HEK293 (cell line): Measurements from ENCODE around the gene NFIX.

Experiments used
- CTCF ChIA-PET: fragments of 350-600 bp; formaldehyde crosslinking; extraction: SDS; loops from one replicate; lab custom pipeline; 2021; ENCODE audit warnings: antibody characterized with exemption; lab: Yijun Ruan, JAX
- POLR2A ChIA-PET: fragments of 300-600 bp; formaldehyde crosslinking; extraction: SDS; loops from one replicate; lab custom pipeline; 2020; ENCODE audit warnings: antibody characterized with exemption, inconsistent platforms; lab: Yijun Ruan, JAX
- H3K27ac ChIP-seq: fragments of 200-500 bp; sonication (Bioruptor generic); 2 replicates; pipeline ENCODE4 v1.5.1; 2014; ENCODE audit warnings: low read depth, low read length, control low read depth, inconsistent platforms; ENCODE audit errors: extremely low read depth
- H3K36me3 ChIP-seq, 2 experiments: fragments of 200-500 bp in 1 of 2; sonication (Bioruptor generic) in 1 of 2; 1 replicate in 1 of 2; 2 replicates in 1 of 2; pipeline ENCODE4 v1.5.1; 2014 to 2017; ENCODE audit warnings: inconsistent platforms in 2 of 2, low read length in 2 of 2; ENCODE audit not compliant: control insufficient read depth in 2 of 2, insufficient read depth in 1 of 2
- H3K4me1 ChIP-seq: fragments of 200-500 bp; sonication (Bioruptor generic); 2 replicates; pipeline ENCODE4 v1.5.1; 2014; ENCODE audit warnings: mild to moderate bottlenecking, low read length, inconsistent platforms; ENCODE audit not compliant: control insufficient read depth, insufficient read depth
- H3K4me3 ChIP-seq: 2 replicates; pipeline ENCODE4 v1.5.1; 2011; ENCODE audit warnings: low read depth, mild to moderate bottlenecking, control low read depth, low read length, moderate library complexity
- H3K9me3 ChIP-seq: fragments of 200-500 bp; sonication (Bioruptor generic); 2 replicates; pipeline ENCODE4 v1.5.1; 2014; ENCODE audit warnings: low read depth, low read length, inconsistent platforms; ENCODE audit not compliant: control insufficient read depth, insufficient read depth
- ATF2 ChIP-seq: fragments of 450-650 bp; formaldehyde crosslinking; IDR thresholded peaks from 2 replicates; pipeline ENCODE4 v1.5.1; 2016; ENCODE audit warnings: missing biosample characterization, missing genetic modification characterization, low read depth
- GLIS1 ChIP-seq: fragments of 450-650 bp; formaldehyde crosslinking; IDR thresholded peaks from 2 replicates; pipeline ENCODE4 v1.5.1; 2016; ENCODE audit warnings: missing biosample characterization, missing genetic modification characterization
- IKZF3 ChIP-seq: fragments of 450-650 bp; IDR thresholded peaks from 2 replicates; pipeline ENCODE4 v1.5.0; 2018; ENCODE audit warnings: missing biosample characterization, mild to moderate bottlenecking, missing genetic modification characterization, moderate library complexity
- INSM2 ChIP-seq: fragments of 450-650 bp; formaldehyde crosslinking; IDR thresholded peaks from 2 replicates; pipeline ENCODE4 v1.5.1; 2016; ENCODE audit warnings: missing biosample characterization, missing genetic modification characterization
- KLF10 ChIP-seq: fragments of 450-650 bp; IDR thresholded peaks from 2 replicates; pipeline ENCODE4 v1.5.1; 2018; ENCODE audit warnings: missing biosample characterization, mild to moderate bottlenecking, missing genetic modification characterization
- MYNN ChIP-seq: fragments of 450-650 bp; formaldehyde crosslinking; IDR thresholded peaks from 2 replicates; pipeline ENCODE4 v1.5.1; 2016; ENCODE audit warnings: missing biosample characterization, missing genetic modification characterization, borderline replicate concordance
- PBX3 ChIP-seq: sonication (generic); formaldehyde crosslinking; IDR thresholded peaks from 2 replicates; pipeline ENCODE4 v1.8.1; 2022; ENCODE audit warnings: mild to moderate bottlenecking, moderate library complexity, missing genetic modification reagents
- PRDM10 ChIP-seq: fragments of 450-650 bp; formaldehyde crosslinking; IDR thresholded peaks from 2 replicates; pipeline ENCODE4 v1.5.1; 2016; ENCODE audit warnings: missing biosample characterization, missing genetic modification characterization
- ZNF133 ChIP-seq: fragments of 450-650 bp; formaldehyde crosslinking; IDR thresholded peaks from 2 replicates; pipeline ENCODE4 v1.5.1; 2016; ENCODE audit warnings: missing biosample characterization, missing genetic modification characterization
- ZNF140 ChIP-seq: fragments of 450-650 bp; formaldehyde crosslinking; IDR thresholded peaks from 2 replicates; pipeline ENCODE4 v1.5.1; 2016; ENCODE audit warnings: missing biosample characterization, missing genetic modification characterization
- ZNF214 ChIP-seq: fragments of 450-650 bp; formaldehyde crosslinking; IDR thresholded peaks from 2 replicates; pipeline ENCODE4 v1.5.1; 2017; ENCODE audit warnings: missing biosample characterization, mild to moderate bottlenecking, missing genetic modification characterization, borderline replicate concordance
- ZNF221 ChIP-seq: fragments of 450-650 bp; formaldehyde crosslinking; IDR thresholded peaks from 2 replicates; pipeline ENCODE4 v1.5.1; 2017; ENCODE audit warnings: missing biosample characterization, missing genetic modification characterization, borderline replicate concordance
- ZNF280D ChIP-seq: fragments of 450-650 bp; formaldehyde crosslinking; IDR thresholded peaks from 2 replicates; pipeline ENCODE4 v1.5.1; 2016; ENCODE audit warnings: missing biosample characterization, missing genetic modification characterization
- ZNF335 ChIP-seq: fragments of 450-650 bp; formaldehyde crosslinking; conservative IDR thresholded peaks from 2 replicates; pipeline ENCODE4 v1.5.1; 2016; ENCODE audit warnings: missing biosample characterization, missing genetic modification characterization
- ZNF366 ChIP-seq: fragments of 450-650 bp; formaldehyde crosslinking; conservative IDR thresholded peaks from 2 replicates; pipeline ENCODE4 v1.5.1; 2016; ENCODE audit warnings: missing biosample characterization, missing genetic modification characterization
- ZNF510 ChIP-seq: fragments of 450-650 bp; formaldehyde crosslinking; IDR thresholded peaks from 2 replicates; pipeline ENCODE4 v1.5.1; 2018; ENCODE audit warnings: mild to moderate bottlenecking, missing genetic modification characterization, missing biosample characterization; ENCODE audit not compliant: insufficient replicate concordance
- ZNF514 ChIP-seq: fragments of 450-650 bp; formaldehyde crosslinking; IDR thresholded peaks from 2 replicates; pipeline ENCODE4 v1.5.1; 2016; ENCODE audit warnings: missing biosample characterization, missing genetic modification characterization
- ZNF558 ChIP-seq: fragments of 450-650 bp; formaldehyde crosslinking; IDR thresholded peaks from 2 replicates; pipeline ENCODE4 v1.5.1; 2016; ENCODE audit warnings: missing biosample characterization, missing genetic modification characterization
- ZNF600 ChIP-seq: fragments of 450-650 bp; formaldehyde crosslinking; IDR thresholded peaks from 2 replicates; pipeline ENCODE4 v1.5.1; 2016; ENCODE audit warnings: missing biosample characterization, missing genetic modification characterization
- ZNF658 ChIP-seq: fragments of 450-650 bp; formaldehyde crosslinking; IDR thresholded peaks from 2 replicates; pipeline ENCODE4; 2016; ENCODE audit warnings: missing biosample characterization, missing genetic modification characterization
- ZNF792 ChIP-seq: fragments of 450-650 bp; formaldehyde crosslinking; IDR thresholded peaks from 2 replicates; pipeline ENCODE4 v1.5.1; 2016; ENCODE audit warnings: missing biosample characterization, missing genetic modification characterization
- ZSCAN30 ChIP-seq: fragments of 450-650 bp; IDR thresholded peaks from 2 replicates; pipeline ENCODE4 v1.5.1; 2018; ENCODE audit warnings: missing biosample characterization, mild to moderate bottlenecking, missing genetic modification characterization, moderate library complexity

NFIX gene

GRCh38 chr19:13078897-13079541, 83.7 kb downstream of the NFIX start:
- POLR2A ChIA-PET, result interaction anchor here (1.1 to 2.1 kb wide), 3 partner anchors 18 to 94 kb away, joined by 3 to 6 read pairs (median 3); no protein-coding TSS in a partner anchor
- H3K4me3 ChIP-seq, result no peak overlapping the region
- H3K9me3 ChIP-seq, result no peaks in the 10 kb centered on the region
- H3K4me1 ChIP-seq, result peaks cover 14% of the 10 kb centered on the region
- CTCF ChIA-PET, result interaction anchor here (0.6 to 4.7 kb wide), 10 partner anchors 13 to 436 kb away, joined by 3 to 33 read pairs (median 5); no protein-coding TSS in a partner anchor
- H3K36me3 ChIP-seq, result no peaks in the 10 kb centered on the region; a peak in 1 of 3 replicates
- H3K27ac ChIP-seq, result peak overlapping the region; percentile 64
- no peak for TF ChIP-seq ZNF214 (tag by site-specific recombination)
- no peak for TF ChIP-seq ZNF514 (tag by site-specific recombination)
- no peak for TF ChIP-seq ZNF792 (tag by site-specific recombination)
- no peak for TF ChIP-seq ZNF280D (tag by site-specific recombination)
- no peak for TF ChIP-seq ZNF140
- TF ChIP-seq PRDM10, result peak; percentile 40
- 0 out of 2 replicates have a peak, but pooled peaks have one; percentile 16 for TF ChIP-seq ZNF366 (tag by site-specific recombination)
- TF ChIP-seq ATF2 (tag by site-specific recombination), result no peak
- TF ChIP-seq ZSCAN30 (tag by site-specific recombination), result no peak
- TF ChIP-seq INSM2, result no peak
- TF ChIP-seq ZNF558 (tag by site-specific recombination), result no peak
- no peak for TF ChIP-seq GLIS1
- TF ChIP-seq MYNN, result no peak
- 0 out of 2 replicates have a peak, but pooled peaks have one; percentile 3 for TF ChIP-seq IKZF3 (tag by site-specific recombination)
- TF ChIP-seq ZNF658 (tag by site-specific recombination), result no peak
- TF ChIP-seq KLF10 (tag by site-specific recombination), result no peak
- no peak for TF ChIP-seq ZNF510 (tag by site-specific recombination)
- no peak for TF ChIP-seq ZNF221 (tag by site-specific recombination)
- no peak for TF ChIP-seq PBX3
- TF ChIP-seq ZNF600 (tag by site-specific recombination), result peak; percentile 83
- TF ChIP-seq ZNF335 (tag by site-specific recombination), result peak; percentile 29; the same call in 1 of the 2 replicates
- no peak for TF ChIP-seq ZNF133 (tag by site-specific recombination)
